Neural cell (in vitro differentiated cells): ENCODE data around the gene ITGA4. TPM values are rescaled to one million over a fixed set of nuclear protein-coding genes. Genes with fewer than 3 reads are reported as not detected.

ENCODE experiments used
- H2AFZ ChIP-seq: fragments of 200-600, 300-800 bp; sonication (generic), shearing (Covaris generic); 2 replicates; pipeline ENCODE4 v1.6.0; 2014; ENCODE audit warnings: low read depth, mild to moderate bottlenecking, antibody characterized with exemption, low read length, moderate library complexity
- H3F3A ChIP-seq: fragments of 200-600 bp; shearing (Covaris generic); 2 replicates; pipeline ENCODE4 v1.6.1; 2016; ENCODE audit warnings: mild to moderate bottlenecking, moderate library complexity, mixed read lengths, antibody characterized with exemption, low read length; ENCODE audit not compliant: insufficient read depth, poor library complexity, severe bottlenecking
- H3K27ac ChIP-seq: fragments of 200-600, 300-800 bp; sonication (generic), shearing (Covaris generic); 2 replicates; pipeline ENCODE4 v1.5.1; 2014; ENCODE audit warnings: mild to moderate bottlenecking, low read length, moderate library complexity
- H3K27me3 ChIP-seq: fragments of 300-800, 200-600 bp; sonication (generic), shearing (Covaris generic); 2 replicates; pipeline ENCODE4 v1.6.0; 2014; ENCODE audit warnings: mild to moderate bottlenecking, low read depth, low read length, moderate library complexity; ENCODE audit not compliant: insufficient read depth
- H3K36me3 ChIP-seq: fragments of 300-800, 200-600 bp; sonication (generic), shearing (Covaris generic); 2 replicates; pipeline ENCODE4 v1.5.1; 2014; ENCODE audit warnings: mild to moderate bottlenecking, antibody characterized with exemption, low read length, moderate library complexity; ENCODE audit not compliant: insufficient read depth
- H3K4me2 ChIP-seq: fragments of 300-800, 200-600 bp; sonication (generic), shearing (Covaris generic); 2 replicates; pipeline ENCODE4 v1.6.0; 2014; ENCODE audit warnings: mild to moderate bottlenecking, low read length
- H3K4me3 ChIP-seq: fragments of 300-800, 200-600 bp; sonication (generic), shearing (Covaris generic); 2 replicates; pipeline ENCODE4 v1.5.1; 2014; ENCODE audit warnings: mild to moderate bottlenecking, low read length, moderate library complexity
- H3K79me2 ChIP-seq: fragments of 200-600 bp; shearing (Covaris generic); replicated peaks from 2 replicates; pipeline ENCODE4 v1.6.0; 2014; ENCODE audit warnings: mild to moderate bottlenecking, low read length, moderate library complexity; ENCODE audit not compliant: insufficient read depth
- H3K9ac ChIP-seq: fragments of 300-800, 200-600 bp; sonication (generic), shearing (Covaris generic); 2 replicates; pipeline ENCODE4 v1.6.1; 2016; ENCODE audit warnings: mild to moderate bottlenecking, low read length, mixed read lengths
- H3K9me2 ChIP-seq: fragments of 200-600 bp; shearing (Covaris generic); 2 replicates; pipeline ENCODE4 v1.6.1; 2016; ENCODE audit warnings: mild to moderate bottlenecking, low read length, mixed read lengths; ENCODE audit not compliant: insufficient read depth
- H3K9me3 ChIP-seq: fragments of 200-600, 300-800 bp; sonication (generic), shearing (Covaris generic); 2 replicates; pipeline ENCODE4 v1.6.1; 2016; ENCODE audit warnings: mild to moderate bottlenecking, mixed run types, low read length, moderate library complexity, mixed read lengths
- H4K20me1 ChIP-seq: fragments of 200-600 bp; shearing (Covaris generic); 2 replicates; pipeline ENCODE4 v1.6.1; 2016; ENCODE audit warnings: mild to moderate bottlenecking, mixed run types; ENCODE audit not compliant: insufficient read depth
- CTCF ChIP-seq: fragments of 450-650 bp; IDR thresholded peaks from 2 replicates; pipeline ENCODE4 v1.5.1; 2014; ENCODE audit warnings: antibody characterized with exemption, mild to moderate bottlenecking, moderate library complexity; ENCODE audit not compliant: poor library complexity, severe bottlenecking
- EP300 ChIP-seq: fragments of 450-650 bp; conservative IDR thresholded peaks from 2 replicates; pipeline ENCODE4 v1.6.1; 2014; ENCODE audit warnings: antibody characterized with exemption, mild to moderate bottlenecking, moderate library complexity; ENCODE audit not compliant: poor library complexity, severe bottlenecking
- EZH2 ChIP-seq: fragments of 200-600, 300-800 bp; shearing (Covaris generic), sonication (generic); IDR thresholded peaks from 2 replicates; pipeline ENCODE4 v1.6.1; 2014; ENCODE audit warnings: antibody characterized with exemption, low read length, borderline replicate concordance, mild to moderate bottlenecking; ENCODE audit not compliant: insufficient read depth, poor library complexity, severe bottlenecking
- MXI1 ChIP-seq: fragments of 450-650 bp; conservative IDR thresholded peaks from 2 replicates; pipeline ENCODE4 v1.6.1; 2014; ENCODE audit warnings: antibody characterized with exemption, mild to moderate bottlenecking; ENCODE audit not compliant: poor library complexity, severe bottlenecking
- POLR2AphosphoS5 ChIP-seq: IDR thresholded peaks from 2 replicates; pipeline ENCODE4 v1.6.1; 2012
- RAD21 ChIP-seq: fragments of 450-650 bp; conservative IDR thresholded peaks from 2 replicates; pipeline ENCODE4 v1.6.1; 2014; ENCODE audit warnings: antibody characterized with exemption, mild to moderate bottlenecking, moderate library complexity
- REST ChIP-seq: IDR thresholded peaks from 2 replicates; pipeline ENCODE4 v1.6.1; 2012; ENCODE audit warnings: borderline replicate concordance
- SMC3 ChIP-seq: fragments of 450-650 bp; conservative IDR thresholded peaks from 2 replicates; pipeline ENCODE4 v1.6.1; 2014; ENCODE audit warnings: antibody characterized with exemption, mild to moderate bottlenecking, moderate library complexity; ENCODE audit not compliant: poor library complexity
- TAF1 ChIP-seq: IDR thresholded peaks from 2 replicates; pipeline ENCODE4 v1.6.1; 2012; ENCODE audit warnings: low read depth
- polyA plus RNA-seq: library from polyadenylated mRNA; depleted of rRNA; stranded (reverse); fragments of >200 nt; gene quantifications from 2 replicates; pipeline ENCODE4 v1.2.3, GENCODE V29; 2014

The ITGA4 gene
- polyA plus RNA-seq, 1 donor from 2014 or later = 0.40 TPM

GRCh38 chr2:181464966-181465365 lies 7.8 kb downstream of the ITGA4 start:
- Histone ChIP-seq H2AFZ (no peak overlapping the region), H3K79me2 (no peaks in the 10 kb centered on the region), H4K20me1 (no peaks in the 10 kb centered on the region), H3K4me2 (no peak overlapping the region), H3F3A (no peaks in the 10 kb centered on the region), H3K9me3 (no peaks in the 10 kb centered on the region), H3K9ac (no peak overlapping the region), H3K36me3 (no peaks in the 10 kb centered on the region), H3K27ac (no peak overlapping the region), H3K27me3 (no peaks in the 10 kb centered on the region), H3K9me2 (no peaks in the 10 kb centered on the region), H3K4me3 (no peak overlapping the region)
- no peak for TF ChIP-seq RAD21
- TF ChIP-seq TAF1 = no peak
- no peak for TF ChIP-seq EP300
- no peak for TF ChIP-seq MXI1
- TF ChIP-seq CTCF = no peak
- no peak for TF ChIP-seq SMC3
- no peak for TF ChIP-seq POLR2AphosphoS5
- no peak for TF ChIP-seq EZH2
- TF ChIP-seq REST = no peak

GRCh38 chr2:181465676-181466375 lies 8.6 kb downstream of the ITGA4 start:
- no peaks in the 10 kb centered on the region for H3K9me2 ChIP-seq
- no peaks in the 10 kb centered on the region for H3K36me3 ChIP-seq
- no peaks in the 10 kb centered on the region for H3F3A ChIP-seq
- no peak overlapping the region for H3K4me3 ChIP-seq
- H3K9me3 ChIP-seq = no peaks in the 10 kb centered on the region
- no peaks in the 10 kb centered on the region for H3K79me2 ChIP-seq
- no peaks in the 10 kb centered on the region for H3K27me3 ChIP-seq
- H3K27ac ChIP-seq = no peak overlapping the region
- no peak for TF ChIP-seq RAD21
- no peak for TF ChIP-seq SMC3
- no peak for TF ChIP-seq CTCF
- TF ChIP-seq EZH2 = no peak
- no peak for TF ChIP-seq MXI1
- TF ChIP-seq POLR2AphosphoS5 = no peak
- TF ChIP-seq TAF1 = no peak
- TF ChIP-seq EP300 = no peak
- TF ChIP-seq REST = no peak
- no peak overlapping the region for H2AFZ ChIP-seq
- no peaks in the 10 kb centered on the region for H4K20me1 ChIP-seq
- H3K4me2 ChIP-seq = no peak overlapping the region
- H3K9ac ChIP-seq = no peak overlapping the region
